Embryonic facial prominence (tissue), 1 donor: Measurements from ENCODE around the gene SEC16A.
A peak's percentile ranks its signal among the peaks of the same experiment; 100 is the strongest.

ENCODE experiments used
- DNase-seq: peaks from one replicate; pipeline ENCODE4 v3.0.0-alpha.2; 2016; ENCODE audit errors: extremely low spot score

The SEC16A gene

DNA sequence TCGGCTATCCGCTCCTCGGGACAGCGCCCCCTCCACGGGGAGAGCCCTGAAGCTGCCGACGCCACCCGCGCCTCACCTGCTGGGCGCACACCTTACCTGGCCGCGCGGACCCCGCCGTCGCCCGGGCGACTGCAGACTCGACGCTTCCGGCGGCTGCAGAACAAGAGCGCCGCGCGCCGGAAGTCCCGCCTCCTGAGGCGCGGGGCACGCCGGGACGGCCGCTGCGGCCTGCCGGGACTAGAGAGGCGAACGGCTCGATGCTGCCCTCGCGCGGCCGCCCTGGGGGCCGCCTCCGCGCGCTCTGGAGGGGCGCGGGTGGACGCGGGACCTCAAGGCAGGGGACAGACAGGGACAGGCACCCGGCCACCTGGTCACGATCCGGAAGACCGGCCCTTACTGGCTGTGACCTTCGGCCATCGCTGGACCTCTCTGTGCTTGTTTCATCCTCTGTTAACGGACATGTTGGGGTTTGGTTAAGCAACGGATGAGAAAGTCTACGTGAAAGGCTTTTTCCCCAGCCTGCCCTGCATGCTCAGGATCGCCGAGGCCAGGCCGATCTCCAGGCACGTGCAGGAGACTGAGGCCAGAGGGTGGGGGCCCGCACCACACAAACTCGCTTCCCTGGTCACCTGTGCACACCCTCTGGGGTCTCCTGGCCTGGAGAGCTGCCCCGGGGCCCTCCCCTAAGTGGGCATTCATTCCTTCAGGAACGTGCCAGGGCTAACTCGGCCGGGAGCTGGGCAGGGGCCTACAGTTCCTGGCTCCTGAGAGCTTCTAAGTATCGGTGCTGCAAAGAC lies 82.6 kb downstream of the SEC16A start, which contains the start of gene SNAPC4:
SNAPC4 (minus strand) TSS at position 133 of the 797 bp plus-strand sequence. CDS start 1,742 bp downstream, outside the sequence.
- DNase-seq, result peak; percentile 76

DNA sequence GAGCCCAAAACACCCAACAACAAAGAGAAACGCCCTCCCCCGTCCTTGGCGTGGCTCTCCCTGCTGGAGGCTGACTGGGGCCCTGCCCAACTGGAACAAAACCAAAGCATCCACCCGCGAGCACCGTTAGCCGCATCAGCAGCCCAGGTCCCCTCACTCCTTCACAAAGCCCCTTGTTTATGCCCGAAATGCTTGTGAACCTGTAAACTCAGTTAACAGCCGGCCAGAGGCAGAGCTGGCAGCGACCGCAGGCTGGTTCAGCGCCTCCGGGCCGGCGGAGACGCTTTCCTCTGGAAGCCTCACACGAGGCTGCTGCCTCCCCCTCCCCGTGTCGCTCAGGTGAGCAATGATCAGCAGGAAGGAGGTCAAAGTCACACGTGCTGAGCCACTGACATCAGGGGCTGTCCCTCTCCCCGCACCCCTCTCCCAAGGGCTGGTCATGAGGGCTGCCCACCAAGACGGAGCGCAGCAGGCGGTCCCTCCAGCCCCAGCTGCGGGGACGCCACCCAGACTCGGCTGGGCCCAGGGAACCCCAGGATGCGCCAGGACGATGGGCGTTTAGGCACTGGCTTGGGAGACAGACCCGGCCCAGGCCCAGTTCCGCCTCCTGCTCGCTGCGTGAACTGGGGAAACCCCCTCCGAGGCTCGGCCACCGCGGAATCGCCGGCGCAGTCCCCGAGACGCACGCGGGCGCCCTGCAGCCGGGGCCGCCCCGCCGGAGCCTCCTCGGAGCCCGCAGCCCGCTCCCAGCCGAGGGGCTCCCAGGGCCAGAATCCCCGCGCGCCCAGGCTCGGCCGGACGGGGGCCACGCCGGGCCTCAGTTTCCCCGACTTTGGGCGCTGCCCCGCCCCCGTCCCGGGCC lies 83.4 kb downstream of the SEC16A start:
- no peak for DNase-seq

DNA sequence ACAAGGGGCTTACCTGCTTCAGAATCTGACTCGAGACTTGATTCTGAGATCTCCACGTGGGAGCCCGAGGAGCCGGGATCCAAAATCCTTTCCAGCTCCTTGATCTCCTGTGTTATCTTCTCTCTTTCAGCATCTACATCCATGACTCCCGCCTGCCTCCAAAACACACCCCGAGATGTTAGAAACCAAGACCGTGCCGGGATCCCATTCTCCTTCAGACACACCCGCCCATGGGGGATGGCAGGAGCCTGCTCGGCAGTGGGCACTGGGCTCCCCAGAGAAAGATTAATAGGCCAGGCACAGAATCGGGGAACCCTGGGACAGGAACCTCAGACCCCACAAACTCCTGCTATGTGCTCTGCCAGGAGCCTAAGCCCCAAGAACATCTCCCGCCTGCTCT lies 84.6 kb downstream of the SEC16A start:
- no peak for DNase-seq

DNA sequence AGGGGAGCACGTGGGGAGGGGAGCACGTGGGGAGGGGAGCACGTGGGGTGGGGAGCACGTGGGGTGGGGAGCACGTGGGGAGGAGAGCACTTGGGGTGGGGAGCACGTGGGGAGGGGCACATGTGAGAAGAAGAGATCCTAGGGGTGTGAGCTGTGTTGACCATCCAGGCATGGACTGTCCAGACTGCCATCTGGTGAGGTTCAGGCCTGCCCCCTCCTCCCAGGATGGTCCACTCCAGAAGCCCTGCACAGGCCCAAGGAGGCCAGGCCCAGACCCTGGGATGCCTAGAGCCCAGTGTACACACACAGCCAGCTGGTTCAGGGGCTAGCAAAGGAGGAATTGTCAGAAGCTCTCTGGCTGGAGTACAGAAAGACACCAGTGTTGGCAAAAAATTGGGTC lies 85.2 kb downstream of the SEC16A start:
- DNase-seq, result no peak

DNA sequence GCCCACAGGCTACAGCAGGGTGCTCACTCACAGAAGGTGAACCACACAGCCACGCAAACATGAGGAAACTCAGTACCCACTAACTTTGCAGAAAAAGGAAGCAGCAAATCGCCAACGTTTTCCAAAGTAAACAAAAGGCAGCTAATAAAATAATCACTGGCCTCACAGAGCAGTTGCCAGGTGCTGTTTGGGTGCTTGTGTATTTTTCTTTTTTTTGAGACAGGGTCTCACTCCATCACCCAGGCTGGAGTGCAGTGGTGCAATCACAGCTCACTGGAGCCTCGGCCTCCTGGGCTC lies 86.7 kb downstream of the SEC16A start:
- no peak for DNase-seq

DNA sequence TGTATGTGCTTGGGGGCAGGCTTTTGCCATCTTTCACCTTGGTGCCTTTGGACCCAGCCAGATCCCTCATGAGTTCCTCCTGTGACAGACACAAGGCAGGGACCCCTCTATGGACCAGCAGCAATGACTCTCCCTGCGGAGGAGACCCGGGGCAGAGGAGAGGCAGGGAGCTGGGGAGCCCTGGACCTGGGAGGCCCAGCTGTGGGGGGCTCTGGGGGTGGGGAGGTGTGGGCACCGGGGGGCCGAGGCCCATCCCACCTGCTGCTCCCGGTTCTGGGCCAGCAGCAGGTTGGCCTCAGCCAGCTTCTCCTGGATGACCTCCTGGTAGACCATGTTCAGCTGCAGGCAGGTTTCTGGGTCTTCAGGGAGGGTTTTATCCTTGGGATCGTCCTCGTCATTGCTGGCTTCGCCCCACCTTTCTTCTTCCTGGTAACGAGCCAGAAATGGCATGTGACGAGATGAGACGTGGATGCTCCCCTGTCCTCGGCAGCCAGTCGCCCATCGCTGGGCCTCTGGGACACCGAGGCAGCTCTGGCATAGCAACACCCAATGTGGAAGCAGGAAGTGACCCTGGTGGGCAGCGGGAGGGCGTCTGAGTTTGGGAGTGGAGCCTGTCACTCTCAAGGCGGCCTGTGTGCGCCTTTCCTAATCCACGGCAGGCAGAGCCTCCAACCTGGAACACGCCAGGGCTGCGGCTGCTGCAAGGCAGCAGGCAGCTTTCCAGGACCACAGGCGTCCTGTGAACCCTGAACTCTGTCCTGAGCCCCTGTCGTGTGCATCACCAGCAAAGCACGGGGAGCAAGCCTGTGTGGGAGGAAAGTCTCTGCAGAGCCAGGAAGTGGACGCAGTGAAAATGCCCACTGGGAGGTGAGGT lies 87.3 kb downstream of the SEC16A start:
- no peak for DNase-seq

DNA sequence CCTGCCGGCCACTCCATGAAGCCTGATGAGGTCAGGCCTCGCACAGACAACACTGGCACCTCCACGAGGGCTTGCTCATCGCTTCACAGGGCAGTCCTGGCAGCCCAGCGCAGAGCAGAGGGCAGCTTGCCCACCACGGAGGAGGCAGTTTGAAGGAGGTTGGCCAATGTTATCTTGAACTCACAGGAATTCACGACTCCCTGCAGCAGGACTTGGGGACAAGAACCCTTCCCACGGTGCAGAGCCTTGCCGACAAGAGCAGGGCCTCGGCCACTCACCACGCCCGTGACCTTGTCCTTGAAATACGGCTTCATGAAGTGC lies 87.9 kb downstream of the SEC16A start:
- no peak for DNase-seq

DNA sequence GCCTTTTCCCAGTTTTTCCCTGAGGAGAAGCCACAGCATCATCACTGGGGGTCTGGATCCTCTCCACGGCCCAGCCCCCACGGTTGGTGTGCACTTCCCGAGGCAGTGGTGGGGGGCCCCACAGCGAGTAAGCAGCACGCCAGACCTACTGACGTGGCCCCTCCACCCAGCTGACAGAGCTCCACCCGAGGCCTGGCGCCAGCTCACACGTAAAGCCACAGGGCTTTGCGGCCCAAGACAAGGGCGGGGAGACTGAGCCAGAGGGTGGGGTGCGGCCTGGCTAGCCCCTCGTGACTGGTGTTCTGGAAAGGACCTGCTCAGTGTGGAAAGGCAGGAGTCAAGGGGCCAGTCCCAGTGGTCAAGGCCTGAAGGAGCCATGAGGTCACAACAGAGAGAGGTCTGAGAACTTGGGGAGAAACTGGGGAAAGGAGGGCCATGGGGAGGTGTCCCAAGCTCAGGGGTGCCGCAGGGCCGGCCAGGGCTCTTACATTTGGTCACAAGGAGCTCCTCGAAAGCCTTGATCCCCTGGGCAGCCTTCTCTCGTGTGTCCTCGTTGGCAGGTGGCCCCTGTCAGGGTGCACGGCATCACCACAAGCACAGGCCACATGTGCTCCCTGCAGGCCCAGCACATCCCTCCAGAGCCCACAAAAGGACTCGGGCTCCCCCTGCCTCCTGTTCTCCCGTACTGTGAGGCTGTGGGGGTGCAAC lies 88.4 kb downstream of the SEC16A start:
- DNase-seq, result no peak

DNA sequence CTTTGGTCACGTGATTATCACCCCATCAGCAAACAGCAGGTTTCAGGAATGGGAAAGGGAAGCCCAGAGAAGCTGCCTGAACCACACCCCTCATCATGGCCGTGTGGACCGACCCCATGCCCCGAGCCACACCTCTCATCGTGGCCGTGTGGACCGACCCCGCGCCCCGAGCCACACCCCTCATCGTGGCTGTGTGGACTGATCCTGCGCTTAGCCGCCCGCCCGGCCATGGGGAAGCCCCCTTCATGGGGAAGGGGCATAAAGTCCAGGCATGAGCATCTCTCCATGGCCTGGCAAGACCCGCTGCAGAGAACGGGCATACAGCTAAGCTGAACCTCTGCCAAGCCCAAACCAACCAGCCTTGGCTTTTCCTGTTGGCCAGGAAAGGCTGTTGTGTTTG lies 89.3 kb downstream of the SEC16A start:
- DNase-seq, result no peak

DNA sequence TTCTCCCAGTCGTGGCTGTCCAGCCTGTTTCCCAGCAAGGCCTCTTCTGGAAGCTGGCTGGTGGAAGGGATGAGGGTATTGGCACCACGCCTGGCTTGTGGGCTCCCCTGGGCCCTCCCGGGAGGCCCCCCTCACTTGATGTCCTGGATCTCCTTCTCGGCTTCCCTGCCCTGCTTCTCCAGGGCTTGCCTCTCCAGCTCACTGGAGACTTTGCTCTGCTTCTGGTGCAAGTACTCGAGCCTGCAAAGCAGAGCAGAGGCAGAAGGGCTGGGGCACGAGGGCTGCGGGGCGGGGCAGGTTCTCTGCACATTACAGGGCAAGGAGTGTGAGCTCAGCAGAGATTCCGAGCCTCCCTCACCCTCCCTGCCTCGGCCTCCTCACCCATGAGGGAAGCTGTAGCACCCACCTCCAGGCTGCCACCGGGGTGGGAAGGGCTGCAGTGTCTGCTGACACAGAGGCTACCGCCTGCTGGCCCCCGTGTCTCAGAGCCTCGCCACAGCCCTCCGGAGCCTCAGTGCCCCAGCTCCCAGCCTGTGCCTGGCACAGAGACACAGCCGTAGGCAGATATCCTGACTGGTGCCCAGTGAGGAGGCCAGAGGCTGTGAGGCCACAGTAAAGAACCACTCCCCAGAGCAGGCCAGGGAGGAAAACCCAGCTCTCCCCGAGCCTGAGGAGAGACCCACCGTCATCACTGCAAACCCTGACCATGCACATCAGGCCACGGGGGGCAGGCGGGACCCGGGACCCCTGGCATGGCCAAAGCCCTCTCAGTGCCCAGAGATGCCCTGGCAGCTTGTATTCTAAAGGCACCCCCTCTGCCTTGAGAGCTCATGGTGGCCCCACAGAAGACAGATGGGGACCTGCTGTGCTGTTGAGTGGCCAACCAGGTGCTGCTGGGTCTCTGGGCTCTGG lies 90.0 kb downstream of the SEC16A start:
- DNase-seq, result no peak

DNA sequence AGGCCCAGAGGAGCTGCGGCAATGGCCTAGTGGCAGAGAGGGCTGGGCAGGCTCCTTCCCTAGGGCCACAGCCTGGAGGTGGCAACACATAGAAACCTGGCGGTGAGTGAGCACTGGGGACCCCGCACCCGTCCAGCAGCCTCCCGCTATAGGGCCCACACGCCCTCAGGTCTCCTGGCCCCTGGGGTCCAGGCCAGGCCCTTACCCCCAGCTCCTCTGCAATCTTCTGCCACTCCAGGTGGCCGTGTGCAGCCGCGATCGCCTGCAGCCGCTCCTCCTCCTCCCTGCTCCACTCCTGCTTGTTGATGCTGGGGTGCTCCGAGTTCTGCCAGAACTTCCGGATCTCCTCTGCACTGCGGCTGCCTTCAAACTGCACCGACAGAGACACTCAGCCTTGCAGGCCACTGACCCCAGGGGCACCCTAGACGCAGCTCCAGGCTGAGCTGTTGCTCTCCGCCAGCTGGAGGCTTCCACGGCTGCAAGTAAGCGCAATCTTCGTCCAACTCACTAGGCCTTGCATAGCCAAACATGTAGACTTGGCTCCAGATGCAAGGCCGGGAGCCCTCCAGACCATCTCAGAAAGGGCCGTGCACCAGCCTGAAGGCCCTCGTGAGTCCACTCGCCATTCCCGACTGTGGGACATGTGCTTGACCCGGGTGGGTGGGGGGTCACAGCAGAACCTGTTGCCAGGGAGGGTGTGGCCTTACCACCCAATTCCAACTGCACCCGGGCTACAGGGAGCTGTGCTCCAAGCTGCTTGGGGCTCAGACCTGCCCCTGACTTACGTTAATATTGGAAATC lies 90.9 kb downstream of the SEC16A start:
- DNase-seq, result no peak
